Activated effector memory CD4-positive, alpha-beta T cell treated with Interleukin-2 at 50 U/mL for 16 hours (primary cell): ENCODE results near the gene MFNG.
"Not testable (repeated sequence)": the region's sequence is repeated elsewhere in the genome, so short reads cannot be mapped to it uniquely, and the experiment has no call there.

Experiments used
- DNase-seq: peaks from one replicate; pipeline ENCODE4 v3.0.0-alpha.2; 2020

Gene MFNG

GRCh38 chr22:37486224-37486845, at the start of gene MFNG:
Gene MFNG (minus strand): TSS chr22:37486384. CDS start chr22:37486177, 207 bp downstream.
- DNase-seq: peak; percentile 67

- no peak for DNase-seq
Measured at GRCh38 chr22:37535159-37535558, 49.0 kb upstream of the MFNG start.

- no peak for DNase-seq
Measured at GRCh38 chr22:37534445-37534844, 48.3 kb upstream of the MFNG start.

GRCh38 chr22:37533995-37534394, 47.8 kb upstream of the MFNG start:
- DNase-seq: no peak

- DNase-seq: no peak
Measured at GRCh38 chr22:37529652-37530345, 43.6 kb upstream of the MFNG start.

- not testable (repeated sequence) for DNase-seq
Measured at GRCh38 chr22:37527952-37528351, 41.8 kb upstream of the MFNG start.

- not testable (repeated sequence) for DNase-seq
Measured at GRCh38 chr22:37527081-37527752, 41.0 kb upstream of the MFNG start.

GRCh38 chr22:37526376-37526775, 40.2 kb upstream of the MFNG start:
- DNase-seq: no peak

- no peak for DNase-seq
Measured at GRCh38 chr22:37525746-37526350, 39.7 kb upstream of the MFNG start.

GRCh38 chr22:37525073-37525745, 39.0 kb upstream of the MFNG start:
- no peak for DNase-seq

GRCh38 chr22:37522482-37522881, 36.3 kb upstream of the MFNG start:
- no peak for DNase-seq

GRCh38 chr22:37521236-37521739, 35.1 kb upstream of the MFNG start:
- DNase-seq: no peak

GRCh38 chr22:37520776-37521191, 34.6 kb upstream of the MFNG start:
- DNase-seq: no peak

- DNase-seq: no peak
Measured at GRCh38 chr22:37519268-37520195, 33.3 kb upstream of the MFNG start, which contains the start of gene CARD10. Gene CARD10 (minus strand): TSS chr22:37519415. CDS start chr22:37519200, 215 bp downstream.

- no peak for DNase-seq
Measured at GRCh38 chr22:37518509-37519267, 32.5 kb upstream of the MFNG start.

GRCh38 chr22:37517826-37518450, 31.8 kb upstream of the MFNG start:
- DNase-seq: no peak

- DNase-seq: no peak
Measured at GRCh38 chr22:37516456-37516855, 30.3 kb upstream of the MFNG start.

GRCh38 chr22:37515901-37516300, 29.7 kb upstream of the MFNG start:
- no peak for DNase-seq

GRCh38 chr22:37514526-37515051, 28.4 kb upstream of the MFNG start:
- no peak for DNase-seq
